Anterior cingulate cortex (tissue), 58 donors: Measurements from ENCODE around the gene POU3F3.

Source experiments
- DNase-seq, 58 donors: peaks; one replicate each; lab custom pipeline; 2025; lab: John Stamatoyannopoulos, UW

The POU3F3 gene

DNA sequence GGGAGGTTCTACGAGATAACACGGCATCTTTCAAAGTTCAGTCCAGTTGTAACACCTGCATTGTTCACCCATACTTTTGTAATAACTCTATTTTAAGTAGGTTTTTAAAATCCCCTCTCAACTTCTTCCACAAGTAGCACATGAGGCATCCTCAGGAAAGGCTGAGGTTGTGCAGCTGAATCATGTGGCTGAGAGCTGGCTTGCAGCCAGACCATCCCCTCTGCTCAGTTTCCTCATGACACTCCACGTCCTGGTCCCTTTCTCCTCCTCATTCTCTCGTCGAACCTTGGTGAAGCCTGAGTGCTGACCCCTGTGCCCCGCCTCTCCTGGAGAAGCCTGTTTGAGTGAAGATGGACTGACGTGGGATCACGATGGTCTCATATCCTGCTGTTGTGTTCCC lies 42.5 kb downstream of the POU3F3 start:
- no peak for DNase-seq

- DNase-seq: no peak
These were observed 43.7 kb downstream of the POU3F3 start for GRCh38 chr2:104897515-104898184.

- DNase-seq: no peak
These were observed 46.7 kb downstream of the POU3F3 start for GRCh38 chr2:104900608-104901007.

DNA sequence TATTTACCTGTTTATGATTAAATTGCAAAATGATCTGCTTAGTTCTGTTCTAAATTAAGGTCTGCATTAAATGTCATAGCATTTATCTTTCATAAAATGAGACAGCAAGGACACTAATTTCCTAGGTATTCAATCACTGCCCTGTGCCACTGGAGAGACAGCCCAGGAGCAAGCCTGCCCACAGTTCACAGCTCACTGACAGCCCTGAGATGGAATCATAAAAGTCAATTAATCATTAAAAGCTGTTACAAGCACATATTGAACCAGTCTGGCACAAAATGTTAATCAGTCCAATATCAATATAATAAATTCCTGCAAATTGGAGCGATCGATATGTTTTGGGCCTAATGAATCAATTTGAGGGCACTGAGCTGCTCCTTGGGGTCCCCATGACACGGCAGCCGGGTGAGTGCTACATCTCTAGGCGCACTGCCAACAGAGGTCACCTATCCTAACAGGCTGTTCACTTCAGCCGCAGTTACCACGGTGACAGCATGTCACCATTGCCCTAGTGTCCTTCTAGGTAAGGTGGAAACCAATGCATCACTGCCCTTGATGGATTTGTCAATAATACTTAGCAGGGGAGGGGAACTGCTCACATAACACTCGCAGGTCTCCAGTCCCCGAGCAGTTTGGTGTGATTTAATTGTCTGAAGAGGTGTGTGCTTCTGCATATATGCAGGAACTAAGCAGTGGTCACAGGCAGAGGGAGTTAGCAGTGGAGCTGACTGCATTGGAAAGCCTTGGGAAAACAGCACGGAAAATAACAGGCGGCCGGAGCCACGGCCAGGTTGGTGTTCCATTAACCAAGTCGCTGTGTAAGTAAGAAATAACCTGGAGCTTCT lies 47.3 kb downstream of the POU3F3 start:
- DNase-seq: no peak

DNA sequence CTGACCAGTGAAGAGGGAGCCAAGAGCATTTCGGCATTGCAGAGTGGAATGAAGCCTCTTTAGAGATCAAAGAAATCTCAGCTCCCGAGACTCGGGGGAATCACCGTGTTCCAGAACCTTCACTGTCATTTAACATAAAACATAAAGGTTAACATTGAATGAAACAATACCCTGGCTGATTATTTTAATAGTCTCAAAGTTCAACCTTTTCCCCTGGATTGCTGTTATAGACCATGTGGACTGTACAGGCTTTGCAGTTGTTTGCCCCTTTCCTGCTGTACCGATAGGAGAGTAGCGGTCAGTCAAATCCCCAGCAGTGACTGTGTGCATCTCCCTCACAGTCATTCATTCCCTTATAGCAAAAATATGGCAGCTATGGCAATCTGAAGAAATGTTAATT lies 48.4 kb downstream of the POU3F3 start:
- no peak for DNase-seq
